Endodermal cell (in vitro differentiated cells): ENCODE measurements around the gene FREM3. TPM values are rescaled to one million over a fixed set of nuclear protein-coding genes. Genes with fewer than 3 reads are reported as not detected.
"Not testable (repeated sequence)": the region's sequence is repeated elsewhere in the genome, so short reads cannot be mapped to it uniquely, and the experiment has no call there.

Experiments used
- DNase-seq: peaks from one replicate; pipeline ENCODE4 v3.0.0-alpha.2; 2017
- H3K27ac ChIP-seq: 2 replicates; pipeline ENCODE4 v1.5.1; 2013; ENCODE audit warnings: mild to moderate bottlenecking, low read depth, low read length, moderate library complexity
- H3K27me3 ChIP-seq: 2 replicates; pipeline ENCODE4 v1.6.1; 2013; ENCODE audit warnings: mild to moderate bottlenecking, low read length, moderate library complexity; ENCODE audit not compliant: insufficient read depth, control insufficient read depth, poor library complexity, severe bottlenecking
- H3K36me3 ChIP-seq: 2 replicates; pipeline ENCODE4 v1.7.0; 2013; ENCODE audit warnings: mild to moderate bottlenecking, low read length, moderate library complexity; ENCODE audit not compliant: control insufficient read depth, insufficient read depth
- H3K4me1 ChIP-seq: one replicate; pipeline ENCODE4 v1.7.0; 2013; ENCODE audit warnings: low read length; ENCODE audit not compliant: control insufficient read depth, insufficient read depth
- H3K4me3 ChIP-seq: 2 replicates; pipeline ENCODE4 v1.5.1; 2013; ENCODE audit warnings: mild to moderate bottlenecking, low read length, moderate library complexity
- H3K9ac ChIP-seq: 2 replicates; pipeline ENCODE4 v1.6.1; 2013; ENCODE audit warnings: mild to moderate bottlenecking, low read length, moderate library complexity; ENCODE audit not compliant: poor library complexity, severe bottlenecking; ENCODE audit errors: extremely low read depth
- H3K9me3 ChIP-seq: 2 replicates; pipeline ENCODE4 v1.6.1; 2013; ENCODE audit warnings: mild to moderate bottlenecking, low read length, moderate library complexity; ENCODE audit not compliant: control insufficient read depth
- H3K27ac Mint-ChIP-seq: 2 replicates; pipeline ENCODE4 v1.8.0; 2020; ENCODE audit warnings: mixed read lengths
- H3K27me3 Mint-ChIP-seq: 2 replicates; pipeline ENCODE4 v1.8.0; 2021; ENCODE audit warnings: mild to moderate bottlenecking, mixed read lengths; ENCODE audit not compliant: insufficient read depth
- H3K36me3 Mint-ChIP-seq: 2 replicates; pipeline ENCODE4 v1.8.0; 2020; ENCODE audit warnings: low read depth, mixed read lengths
- H3K4me1 Mint-ChIP-seq: 2 replicates; pipeline ENCODE4 v1.8.0; 2020; ENCODE audit warnings: mixed read lengths
- H3K4me3 Mint-ChIP-seq: 2 replicates; pipeline ENCODE4 v1.8.0; 2020; ENCODE audit warnings: mild to moderate bottlenecking, moderate library complexity, mixed read lengths
- H3K9me3 Mint-ChIP-seq: 2 replicates; pipeline ENCODE4 v1.8.0; 2020; ENCODE audit warnings: mild to moderate bottlenecking, mixed read lengths
- whole genome bisulfite sequencing, 2 experiments: methylation state at CpG; one replicate each; pipeline versions ENCODE4 v1.1.5 to v1.1.7; 2013; ENCODE audit warnings: missing lambda C conversion rate in 2 of 2, mixed read lengths in 1 of 2; ENCODE audit not compliant: insufficient coverage in 1 of 2, insufficient read length in 1 of 2; 5-methylcytosine and 5-hydroxymethylcytosine counted together
- total RNA-seq, 2 donors: library from RNA; stranded (reverse); fragmentation: NEBNext Ultra II Directional in 1 of 2; extraction: Animal tissue kit (Norgen Biotek cat#: 25700) in 1 of 2; gene quantifications; 2 replicates in 1 of 2; 3 replicates in 1 of 2; pipeline ENCODE4 v1.2.1, GENCODE V29; 2021
- TF ChIP-seq, protein P1 (sequence below): fragments of 200-600 bp; sonication (generic); conservative IDR thresholded peaks from 2 replicates; pipeline ENCODE4 v1.5.0; 2021; ENCODE audit warnings: antibody characterized with exemption, mild to moderate bottlenecking

Gene FREM3
- total RNA-seq, 2 donors from 2014 or later = 0.13 to 0.20 TPM

DNA sequence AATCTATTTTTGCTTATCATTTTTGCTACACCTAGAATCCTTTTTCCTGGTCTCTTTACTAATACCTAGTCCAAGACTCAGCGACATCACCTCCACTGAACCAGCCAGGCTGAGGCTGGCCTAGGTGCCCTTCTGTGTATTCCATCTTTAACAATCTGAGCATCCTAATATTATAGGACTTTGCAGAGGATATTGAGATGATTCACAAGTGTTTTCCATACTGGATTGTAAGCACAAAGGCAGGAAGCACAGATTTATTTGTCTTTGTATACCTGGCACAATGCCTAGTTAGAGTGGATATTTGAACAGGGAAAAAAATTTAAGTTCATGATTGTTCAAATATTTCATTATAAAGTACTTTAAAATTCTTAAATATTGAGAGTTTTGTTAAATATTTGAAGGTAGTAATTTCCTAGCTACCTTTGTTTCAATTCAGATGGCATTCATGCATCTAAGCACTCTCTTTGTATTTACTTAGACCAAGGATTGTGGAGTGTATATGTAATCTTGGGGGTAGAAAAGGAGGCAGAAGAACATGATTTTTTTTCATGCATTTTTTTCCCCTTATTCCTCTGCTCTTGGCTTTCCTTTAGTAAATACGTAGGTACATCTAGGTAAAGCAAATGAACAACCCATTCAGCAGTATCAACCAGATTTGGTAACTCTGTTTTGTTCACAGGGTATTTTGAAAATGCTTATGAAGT, 168.5 kb downstream of the FREM3 start:
- H3K9ac ChIP-seq = no peak overlapping the region
- Mint-ChIP-seq H3K9me3 (no peaks in the 10 kb centered on the region), H3K36me3 (peaks cover 79% of the 10 kb centered on the region), H3K4me1 (no peaks in the 10 kb centered on the region), H3K27ac (no peak overlapping the region), H3K4me3 (no peak overlapping the region), H3K27me3 (no peaks in the 10 kb centered on the region)
- WGBS, 2 experiments = 98% methylated on average over 2 of the region's 2 CpGs; no CpG with 5 or more reads in 1 of the 2 experiments
- H3K27me3 ChIP-seq = no peaks in the 10 kb centered on the region
- no peak for DNase-seq
- H3K4me3 ChIP-seq = no peak overlapping the region
- H3K4me1 ChIP-seq = no peaks in the 10 kb centered on the region
- H3K9me3 ChIP-seq = no peaks in the 10 kb centered on the region
- no peak overlapping the region for H3K27ac ChIP-seq
- TF ChIP-seq, protein P1, sequence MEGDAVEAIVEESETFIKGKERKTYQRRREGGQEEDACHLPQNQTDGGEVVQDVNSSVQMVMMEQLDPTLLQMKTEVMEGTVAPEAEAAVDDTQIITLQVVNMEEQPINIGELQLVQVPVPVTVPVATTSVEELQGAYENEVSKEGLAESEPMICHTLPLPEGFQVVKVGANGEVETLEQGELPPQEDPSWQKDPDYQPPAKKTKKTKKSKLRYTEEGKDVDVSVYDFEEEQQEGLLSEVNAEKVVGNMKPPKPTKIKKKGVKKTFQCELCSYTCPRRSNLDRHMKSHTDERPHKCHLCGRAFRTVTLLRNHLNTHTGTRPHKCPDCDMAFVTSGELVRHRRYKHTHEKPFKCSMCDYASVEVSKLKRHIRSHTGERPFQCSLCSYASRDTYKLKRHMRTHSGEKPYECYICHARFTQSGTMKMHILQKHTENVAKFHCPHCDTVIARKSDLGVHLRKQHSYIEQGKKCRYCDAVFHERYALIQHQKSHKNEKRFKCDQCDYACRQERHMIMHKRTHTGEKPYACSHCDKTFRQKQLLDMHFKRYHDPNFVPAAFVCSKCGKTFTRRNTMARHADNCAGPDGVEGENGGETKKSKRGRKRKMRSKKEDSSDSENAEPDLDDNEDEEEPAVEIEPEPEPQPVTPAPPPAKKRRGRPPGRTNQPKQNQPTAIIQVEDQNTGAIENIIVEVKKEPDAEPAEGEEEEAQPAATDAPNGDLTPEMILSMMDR = no peak
- peaks cover 97% of the 10 kb centered on the region for H3K36me3 ChIP-seq

DNA sequence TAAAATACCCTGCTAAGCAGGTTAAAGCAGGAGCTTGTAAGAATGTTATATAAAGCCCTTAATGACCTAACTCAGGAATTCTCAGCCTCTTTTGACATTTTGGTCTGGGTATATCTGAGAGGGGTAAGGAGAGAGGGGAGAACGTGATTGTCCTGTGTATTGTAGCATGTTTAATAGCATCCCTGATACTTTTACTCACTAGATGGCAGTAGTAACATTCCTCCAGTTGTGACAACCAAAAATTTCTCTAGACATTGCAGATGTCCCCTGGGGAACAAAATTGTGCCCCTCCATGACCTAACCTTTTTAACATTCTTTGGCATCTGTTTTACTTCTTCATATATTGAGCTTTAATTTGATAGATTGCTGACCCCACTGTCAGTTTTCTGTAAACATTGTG, 169.1 kb downstream of the FREM3 start:
- no peaks in the 10 kb centered on the region for H3K27me3 ChIP-seq
- H3K9ac ChIP-seq = no peak overlapping the region
- Mint-ChIP-seq H3K36me3 (peaks cover 79% of the 10 kb centered on the region), H3K27ac (no peak overlapping the region), H3K27me3 (no peaks in the 10 kb centered on the region), H3K4me1 (no peaks in the 10 kb centered on the region), H3K4me3 (no peak overlapping the region), H3K9me3 (no peaks in the 10 kb centered on the region)
- TF ChIP-seq, protein P1 = peak; percentile 63
- no peak for DNase-seq
- no peaks in the 10 kb centered on the region for H3K9me3 ChIP-seq
- H3K27ac ChIP-seq = no peak overlapping the region
- no peaks in the 10 kb centered on the region for H3K4me1 ChIP-seq
- H3K36me3 ChIP-seq = peaks cover 97% of the 10 kb centered on the region
- no peak overlapping the region for H3K4me3 ChIP-seq
- 83 to 100% methylated on average over 1 of the region's 1 CpG for WGBS, 2 experiments

GRCh38 chr4:143528046-143528445, 172.4 kb downstream of the FREM3 start:
- peak overlapping the region; percentile 60 for H3K27ac Mint-ChIP-seq
- H3K36me3 ChIP-seq = peaks cover 97% of the 10 kb centered on the region
- H3K27me3 Mint-ChIP-seq, H3K9ac ChIP-seq, H3K4me1 ChIP-seq, H3K9me3 ChIP-seq, H3K4me3 Mint-ChIP-seq, H3K27ac ChIP-seq, H3K4me3 ChIP-seq, H3K9me3 Mint-ChIP-seq, DNase-seq, H3K4me1 Mint-ChIP-seq, H3K27me3 ChIP-seq: not testable (repeated sequence)
- peaks cover 76% of the 10 kb centered on the region for H3K36me3 Mint-ChIP-seq
- 86 to 94% methylated on average over 2 to 4 of the region's 4 CpGs for WGBS, 2 experiments

Other genes starting within 250 kb of the FREM3 start
- gene SMARCA5, start 187.0 kb downstream of the FREM3 start, total RNA-seq = 10 to 100 TPM; 91.0 to 95.4 TPM
- gene GYPE, start 204.9 kb upstream of the FREM3 start, total RNA-seq = under 1 TPM in 1 of 2 donors, not detected in 1; 0.48 TPM